Activated CD4-positive, alpha-beta T cell treated with anti-CD3 and anti-CD28 coated beads, Interleukin-2, amount 10 ng/mL, durations not matched to agents 24 days and 14 days (primary cell): Measurements from ENCODE around the gene CEP164. TPM values are rescaled to one million over a fixed set of nuclear protein-coding genes. Genes with fewer than 3 reads are reported as not detected.

ENCODE experiments used
- DNase-seq: peaks from one replicate; pipeline ENCODE4 v3.0.0; 2022
- H3K27ac Mint-ChIP-seq: one replicate; pipeline ENCODE4 v1.8.0; 2022; ENCODE audit warnings: mild to moderate bottlenecking, mixed read lengths
- H3K27me3 Mint-ChIP-seq: one replicate; pipeline ENCODE4 v1.8.0; 2022; ENCODE audit warnings: mixed read lengths
- H3K36me3 Mint-ChIP-seq: one replicate; pipeline ENCODE4 v1.8.0; 2022; ENCODE audit warnings: low read depth, mild to moderate bottlenecking, mixed read lengths
- H3K4me1 Mint-ChIP-seq: one replicate; pipeline ENCODE4 v1.8.0; 2021; ENCODE audit warnings: mixed read lengths
- H3K4me3 Mint-ChIP-seq: one replicate; pipeline ENCODE4 v1.8.0; 2022; ENCODE audit warnings: mild to moderate bottlenecking, moderate library complexity, mixed read lengths
- H3K9me3 Mint-ChIP-seq: one replicate; pipeline ENCODE4 v1.8.0; 2021; ENCODE audit warnings: mixed read lengths
- intact Hi-C: fragments of 100-400 bp; cut with micrococcal nuclease; formaldehyde crosslinking; loops from one replicate; pipeline ENCODE4 v1.15.1; 2023
- total RNA-seq: library from RNA; stranded (reverse); gene quantifications from 2 replicates; pipeline ENCODE4 v1.2.3, GENCODE V29; 2022

Gene CEP164
- total RNA-seq, 1 donor from 2014 or later, result 39.0 TPM

GRCh38 chr11:117428856-117429229 lies 101.2 kb downstream of the CEP164 start:
- Mint-ChIP-seq H3K27ac (no peak overlapping the region), H3K4me1 (no peaks in the 10 kb centered on the region), H3K4me3 (no peak overlapping the region), H3K27me3 (peaks cover 6% of the 10 kb centered on the region), H3K36me3 (no peaks in the 10 kb centered on the region), H3K9me3 (no peaks in the 10 kb centered on the region)
- intact Hi-C loops, result loop anchor here (5.0 kb wide), 1 partner anchor 193 kb away; no protein-coding TSS in a partner anchor
- DNase-seq, result no peak

- intact Hi-C loops, result no loop called here
- DNase-seq, result no peak
- H3K27ac Mint-ChIP-seq, result no peak overlapping the region
- H3K9me3 Mint-ChIP-seq, result no peaks in the 10 kb centered on the region
- no peaks in the 10 kb centered on the region for H3K4me1 Mint-ChIP-seq
- no peaks in the 10 kb centered on the region for H3K27me3 Mint-ChIP-seq
- no peak overlapping the region for H3K4me3 Mint-ChIP-seq
- no peaks in the 10 kb centered on the region for H3K36me3 Mint-ChIP-seq
Measured at GRCh38 chr11:117430293-117430955, 102.8 kb downstream of the CEP164 start.

GRCh38 chr11:117431436-117431835 lies 103.8 kb downstream of the CEP164 start:
- no peaks in the 10 kb centered on the region for H3K9me3 Mint-ChIP-seq
- no peak overlapping the region for H3K27ac Mint-ChIP-seq
- no peaks in the 10 kb centered on the region for H3K4me1 Mint-ChIP-seq
- no peak overlapping the region for H3K4me3 Mint-ChIP-seq
- DNase-seq, result no peak
- intact Hi-C loops, result no loop called here
- H3K36me3 Mint-ChIP-seq, result no peaks in the 10 kb centered on the region
- peaks cover 5% of the 10 kb centered on the region for H3K27me3 Mint-ChIP-seq

- intact Hi-C loops, result no loop called here
Measured at GRCh38 chr11:117433717-117434116, 106.1 kb downstream of the CEP164 start.

GRCh38 chr11:117434481-117434880 lies 106.8 kb downstream of the CEP164 start:
- Mint-ChIP-seq H3K9me3 (no peaks in the 10 kb centered on the region), H3K27me3 (peaks cover 8% of the 10 kb centered on the region), H3K27ac (no peak overlapping the region), H3K4me3 (no peak overlapping the region), H3K4me1 (no peaks in the 10 kb centered on the region), H3K36me3 (no peaks in the 10 kb centered on the region)
- intact Hi-C loops, result no loop called here
- DNase-seq, result no peak

More at GRCh38 chr11:117433717-117434116, 106.1 kb downstream of the CEP164 start:
- no peaks in the 10 kb centered on the region for H3K9me3 Mint-ChIP-seq
- H3K36me3 Mint-ChIP-seq, result no peaks in the 10 kb centered on the region
- DNase-seq, result no peak
- H3K27ac Mint-ChIP-seq, result no peak overlapping the region
- no peaks in the 10 kb centered on the region for H3K4me1 Mint-ChIP-seq
- peaks cover 8% of the 10 kb centered on the region for H3K27me3 Mint-ChIP-seq
- H3K4me3 Mint-ChIP-seq, result no peak overlapping the region

GRCh38 chr11:117435326-117435725 lies 107.7 kb downstream of the CEP164 start:
- H3K27ac Mint-ChIP-seq, result no peak overlapping the region
- intact Hi-C loops, result no loop called here
- peaks cover 8% of the 10 kb centered on the region for H3K27me3 Mint-ChIP-seq
- no peaks in the 10 kb centered on the region for H3K36me3 Mint-ChIP-seq
- no peaks in the 10 kb centered on the region for H3K9me3 Mint-ChIP-seq
- no peaks in the 10 kb centered on the region for H3K4me1 Mint-ChIP-seq
- H3K4me3 Mint-ChIP-seq, result no peak overlapping the region
- DNase-seq, result no peak

GRCh38 chr11:117437041-117437790 lies 109.6 kb downstream of the CEP164 start:
- no peak for DNase-seq
- H3K27me3 Mint-ChIP-seq, result peaks cover 10% of the 10 kb centered on the region
- H3K4me1 Mint-ChIP-seq, result no peaks in the 10 kb centered on the region
- no peaks in the 10 kb centered on the region for H3K36me3 Mint-ChIP-seq
- H3K9me3 Mint-ChIP-seq, result peaks cover 3% of the 10 kb centered on the region
- no peak overlapping the region for H3K4me3 Mint-ChIP-seq
- no peak overlapping the region for H3K27ac Mint-ChIP-seq
- intact Hi-C loops, result no loop called here

- Mint-ChIP-seq H3K27me3 (peaks cover 11% of the 10 kb centered on the region), H3K4me1 (no peaks in the 10 kb centered on the region), H3K4me3 (no peak overlapping the region), H3K36me3 (no peaks in the 10 kb centered on the region), H3K27ac (no peak overlapping the region), H3K9me3 (peaks cover 4% of the 10 kb centered on the region)
- no peak for DNase-seq
- intact Hi-C loops, result no loop called here
Measured at GRCh38 chr11:117437791-117438130, 110.1 kb downstream of the CEP164 start.

- H3K27ac Mint-ChIP-seq, result no peak overlapping the region
- no peak for DNase-seq
- H3K4me3 Mint-ChIP-seq, result no peak overlapping the region
- H3K27me3 Mint-ChIP-seq, result peaks cover 16% of the 10 kb centered on the region
- intact Hi-C loops, result no loop called here
- H3K9me3 Mint-ChIP-seq, result peaks cover 4% of the 10 kb centered on the region
- H3K4me1 Mint-ChIP-seq, result no peaks in the 10 kb centered on the region
- H3K36me3 Mint-ChIP-seq, result no peaks in the 10 kb centered on the region
Measured at GRCh38 chr11:117438371-117439000, 110.8 kb downstream of the CEP164 start.

- Mint-ChIP-seq H3K27me3 (peaks cover 21% of the 10 kb centered on the region), H3K27ac (no peak overlapping the region), H3K4me1 (no peaks in the 10 kb centered on the region), H3K9me3 (peaks cover 4% of the 10 kb centered on the region), H3K36me3 (no peaks in the 10 kb centered on the region), H3K4me3 (no peak overlapping the region)
- no peak for DNase-seq
- intact Hi-C loops, result no loop called here
Measured at GRCh38 chr11:117439256-117439655, 111.6 kb downstream of the CEP164 start.

- no peaks in the 10 kb centered on the region for H3K36me3 Mint-ChIP-seq
- H3K9me3 Mint-ChIP-seq, result peaks cover 4% of the 10 kb centered on the region
- intact Hi-C loops, result no loop called here
- H3K4me3 Mint-ChIP-seq, result no peak overlapping the region
- H3K27ac Mint-ChIP-seq, result no peak overlapping the region
- peaks cover 23% of the 10 kb centered on the region for H3K27me3 Mint-ChIP-seq
- no peak for DNase-seq
- H3K4me1 Mint-ChIP-seq, result no peaks in the 10 kb centered on the region
Measured at GRCh38 chr11:117440258-117440657, 112.6 kb downstream of the CEP164 start.

GRCh38 chr11:117441146-117441975 lies 113.7 kb downstream of the CEP164 start:
- H3K9me3 Mint-ChIP-seq, result peaks cover 4% of the 10 kb centered on the region
- no peak overlapping the region for H3K4me3 Mint-ChIP-seq
- no peaks in the 10 kb centered on the region for H3K4me1 Mint-ChIP-seq
- no peak overlapping the region for H3K27ac Mint-ChIP-seq
- peaks cover 20% of the 10 kb centered on the region for H3K27me3 Mint-ChIP-seq
- no peak for DNase-seq
- intact Hi-C loops, result no loop called here
- H3K36me3 Mint-ChIP-seq, result no peaks in the 10 kb centered on the region

GRCh38 chr11:117442049-117442868 lies 114.6 kb downstream of the CEP164 start:
- H3K27ac Mint-ChIP-seq, result no peak overlapping the region
- no peak for DNase-seq
- H3K4me1 Mint-ChIP-seq, result no peaks in the 10 kb centered on the region
- H3K4me3 Mint-ChIP-seq, result no peak overlapping the region
- H3K9me3 Mint-ChIP-seq, result peaks cover 4% of the 10 kb centered on the region
- H3K36me3 Mint-ChIP-seq, result no peaks in the 10 kb centered on the region
- H3K27me3 Mint-ChIP-seq, result peaks cover 17% of the 10 kb centered on the region
- intact Hi-C loops, result no loop called here
